ENCODE data around the gene ACVR1C. TPM values are rescaled to one million over a fixed set of nuclear protein-coding genes. Genes with fewer than 3 reads are reported as not detected.

The ACVR1C gene
- 1 to 10 TPM in 2 of 4 donors, under 1 TPM in 2; 0.44 to 1.9 (median 0.92) TPM for total RNA-seq

DNA sequence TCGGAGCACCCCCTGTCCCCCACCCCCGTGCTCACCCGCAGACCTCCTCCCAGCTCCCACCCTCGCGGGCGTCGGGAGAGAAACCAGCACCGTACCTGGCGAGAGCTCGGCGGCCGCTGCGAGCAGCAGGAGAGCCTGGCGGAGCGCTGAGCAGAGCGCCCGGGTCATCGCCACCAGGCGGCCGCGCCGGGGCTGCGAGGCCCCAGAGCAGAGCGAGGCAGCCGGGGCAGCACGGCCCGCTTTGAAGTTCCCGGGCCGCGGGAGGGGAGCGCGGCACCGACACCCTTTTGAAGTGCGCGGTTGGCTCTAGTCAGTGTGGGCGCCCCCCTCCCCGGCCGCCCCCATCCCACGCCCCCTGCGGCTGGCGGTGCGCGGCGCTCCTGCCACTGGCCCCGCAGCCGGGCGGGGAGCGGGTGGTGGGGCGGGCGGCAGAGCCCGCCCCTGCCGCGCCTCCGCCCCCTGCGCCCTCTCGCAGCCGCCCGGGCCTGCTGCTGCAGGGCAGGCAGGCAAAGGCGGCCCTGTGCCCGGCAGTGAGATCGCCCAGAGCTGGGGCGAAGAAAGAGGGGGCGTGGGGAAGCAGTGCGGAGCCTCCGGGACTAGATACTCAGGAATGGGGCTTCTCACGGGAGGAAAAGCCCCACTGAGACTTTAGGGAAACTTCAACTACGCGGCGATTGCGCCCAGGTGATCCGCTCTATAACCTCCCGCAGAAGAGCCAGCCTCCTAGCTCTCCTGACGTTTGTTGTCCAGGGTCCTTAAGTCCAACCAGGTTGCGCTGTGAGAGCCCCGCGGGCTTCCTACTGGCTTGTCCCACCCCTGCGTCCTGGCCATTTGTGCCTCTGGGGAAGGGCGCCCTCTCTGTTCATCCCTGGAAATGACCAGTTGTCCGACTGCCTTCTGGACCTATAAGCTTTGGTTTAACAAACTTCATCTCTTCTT, at the start of gene ACVR1C:
ACVR1C (minus strand) TSS at position 388 of the 939 bp plus-strand sequence; CDS start at position 168, 220 bp downstream.
- under 1% methylated on average over 21 of the region's 79 CpGs for WGBS
- H3K4me3 ChIP-seq, result peak within 1 kb of the TSS; percentile 65
- H3K27ac ChIP-seq, result no peak within 1 kb of the TSS
- TF ChIP-seq POLR2AphosphoS5 (IDR thresholded peaks at IDR 0.05) (no peak), POLR2A (IDR thresholded peaks at IDR 0.05) (no peak), EP300 (IDR thresholded peaks at IDR 0.05) (no peak)
- TF ChIP-seq, protein P1, sequence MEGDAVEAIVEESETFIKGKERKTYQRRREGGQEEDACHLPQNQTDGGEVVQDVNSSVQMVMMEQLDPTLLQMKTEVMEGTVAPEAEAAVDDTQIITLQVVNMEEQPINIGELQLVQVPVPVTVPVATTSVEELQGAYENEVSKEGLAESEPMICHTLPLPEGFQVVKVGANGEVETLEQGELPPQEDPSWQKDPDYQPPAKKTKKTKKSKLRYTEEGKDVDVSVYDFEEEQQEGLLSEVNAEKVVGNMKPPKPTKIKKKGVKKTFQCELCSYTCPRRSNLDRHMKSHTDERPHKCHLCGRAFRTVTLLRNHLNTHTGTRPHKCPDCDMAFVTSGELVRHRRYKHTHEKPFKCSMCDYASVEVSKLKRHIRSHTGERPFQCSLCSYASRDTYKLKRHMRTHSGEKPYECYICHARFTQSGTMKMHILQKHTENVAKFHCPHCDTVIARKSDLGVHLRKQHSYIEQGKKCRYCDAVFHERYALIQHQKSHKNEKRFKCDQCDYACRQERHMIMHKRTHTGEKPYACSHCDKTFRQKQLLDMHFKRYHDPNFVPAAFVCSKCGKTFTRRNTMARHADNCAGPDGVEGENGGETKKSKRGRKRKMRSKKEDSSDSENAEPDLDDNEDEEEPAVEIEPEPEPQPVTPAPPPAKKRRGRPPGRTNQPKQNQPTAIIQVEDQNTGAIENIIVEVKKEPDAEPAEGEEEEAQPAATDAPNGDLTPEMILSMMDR (IDR thresholded peaks at IDR 0.05), result peak in 1 of 2 donors; percentile 59
- no peaks in the 10 kb centered on the region for H3K27me3 ChIP-seq
- H3K36me3 ChIP-seq, result no peaks in the 10 kb centered on the region
- H3K4me1 ChIP-seq, result peaks cover 14% of the 10 kb centered on the region
- peak; percentile 63 to 78 for DNase-seq (ENCODE audit: low spot score in 2 of 2)
- H3K9me3 ChIP-seq, result no peaks in the 10 kb centered on the region

DNA sequence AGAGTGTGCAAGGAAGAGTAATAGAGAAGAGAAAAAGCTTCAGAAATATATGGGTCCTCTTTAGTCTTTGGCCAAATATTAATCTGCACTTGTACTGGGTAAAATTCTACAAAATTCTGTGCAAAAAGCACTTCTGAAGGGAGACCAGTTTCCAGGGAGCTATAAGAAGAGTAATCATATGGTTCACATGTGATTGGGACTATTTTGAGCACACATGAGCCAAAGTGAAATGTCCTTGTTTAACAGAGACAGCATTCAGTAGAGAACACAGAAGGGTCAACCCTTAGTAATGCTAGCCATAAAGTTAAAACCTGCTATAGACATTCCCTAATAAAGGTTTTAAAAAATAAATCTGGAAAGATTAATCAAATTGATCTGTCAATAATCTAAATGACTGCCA, 49.3 kb upstream of the ACVR1C start:
- Histone ChIP-seq H3K27me3 (no peaks in the 10 kb centered on the region), H3K4me3 (no peak overlapping the region), H3K36me3 (no peaks in the 10 kb centered on the region), H3K27ac (no peak overlapping the region), H3K4me1 (no peaks in the 10 kb centered on the region), H3K9me3 (no peaks in the 10 kb centered on the region)
- DNase-seq (ENCODE audit: low spot score in 2 of 2), result no peak
- TF ChIP-seq POLR2A (IDR thresholded peaks at IDR 0.05) (no peak), POLR2AphosphoS5 (IDR thresholded peaks at IDR 0.05) (no peak), EP300 (IDR thresholded peaks at IDR 0.05) (no peak)
- TF ChIP-seq, protein P1 (IDR thresholded peaks at IDR 0.05), result no peak

DNA sequence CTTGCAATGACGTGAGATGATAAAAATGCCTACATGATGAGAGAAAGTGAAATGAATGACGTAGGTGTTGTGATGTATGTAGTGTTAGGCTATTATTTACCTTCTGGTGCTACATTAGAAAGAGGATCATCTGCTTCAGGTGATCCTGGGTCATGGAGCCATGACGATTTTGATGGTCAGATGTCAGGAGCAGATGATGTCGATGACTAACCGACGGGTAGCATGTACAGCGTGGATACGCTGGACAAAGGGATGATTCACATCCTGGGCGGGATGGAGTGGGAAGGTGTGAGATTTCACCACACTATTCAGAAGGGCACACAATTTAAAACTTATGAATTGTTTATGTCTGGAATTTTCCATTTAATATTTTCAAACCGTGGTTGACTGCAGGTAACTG, 43.5 kb upstream of the ACVR1C start:
- H3K9me3 ChIP-seq, result no peaks in the 10 kb centered on the region
- H3K27ac ChIP-seq, result no peak overlapping the region
- TF ChIP-seq POLR2A (IDR thresholded peaks at IDR 0.05) (no peak), EP300 (IDR thresholded peaks at IDR 0.05) (no peak), POLR2AphosphoS5 (IDR thresholded peaks at IDR 0.05) (no peak)
- TF ChIP-seq, protein P1 (IDR thresholded peaks at IDR 0.05), result no peak
- no peaks in the 10 kb centered on the region for H3K36me3 ChIP-seq
- no peak overlapping the region for H3K4me3 ChIP-seq
- WGBS, result 86% methylated on average over 10 of the region's 10 CpGs
- H3K4me1 ChIP-seq, result no peaks in the 10 kb centered on the region
- no peak for DNase-seq (ENCODE audit: low spot score in 2 of 2)
- H3K27me3 ChIP-seq, result no peaks in the 10 kb centered on the region

DNA sequence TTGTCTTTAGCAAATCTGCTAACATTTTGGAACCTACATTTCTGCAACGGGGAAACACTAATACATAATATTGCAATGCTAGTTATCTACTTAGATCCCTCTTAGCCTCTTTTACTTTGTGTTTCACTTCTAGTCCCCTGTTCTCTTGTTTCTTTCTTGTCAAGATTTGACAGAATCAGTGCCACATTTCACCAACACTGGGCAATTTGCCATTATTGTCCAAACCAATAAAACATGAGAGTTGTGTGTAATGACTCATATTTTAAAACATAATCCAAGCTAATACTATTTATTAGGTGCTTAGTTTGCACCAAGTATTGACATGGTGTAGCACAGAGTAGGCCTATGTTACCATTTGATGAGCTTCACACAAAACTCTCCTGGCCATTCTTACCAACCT, 33.7 kb upstream of the ACVR1C start:
- Histone ChIP-seq H3K27ac (no peak overlapping the region), H3K27me3 (no peaks in the 10 kb centered on the region), H3K4me3 (no peak overlapping the region), H3K4me1 (no peaks in the 10 kb centered on the region), H3K9me3 (no peaks in the 10 kb centered on the region), H3K36me3 (no peaks in the 10 kb centered on the region)
- whole genome bisulfite sequencing, result 93% methylated on average over 1 of the region's 1 CpG
- TF ChIP-seq, protein P1 (IDR thresholded peaks at IDR 0.05), result no peak
- no peak for DNase-seq (ENCODE audit: low spot score in 2 of 2)

DNA sequence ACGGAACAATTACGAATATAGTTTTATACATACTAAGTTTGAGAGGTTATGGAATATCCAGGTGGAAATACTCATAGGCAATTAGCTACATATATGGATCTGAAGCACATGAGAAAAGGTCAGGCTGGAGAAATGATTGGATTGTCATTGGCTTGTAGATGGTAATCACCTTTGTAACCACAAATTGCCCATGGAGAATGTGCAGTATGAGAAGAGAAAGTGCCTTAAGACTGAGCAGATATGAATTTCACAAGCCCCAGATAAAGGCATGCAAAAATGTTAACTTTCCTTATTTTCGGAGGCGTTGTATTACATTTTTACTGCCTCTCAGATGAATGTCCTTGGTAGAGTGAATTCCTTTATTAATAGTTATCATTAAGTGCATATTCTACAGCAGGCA, 33.1 kb upstream of the ACVR1C start:
- H3K9me3 ChIP-seq, result no peaks in the 10 kb centered on the region
- no peak for DNase-seq (ENCODE audit: low spot score in 2 of 2)
- no peak overlapping the region for H3K27ac ChIP-seq
- TF ChIP-seq POLR2AphosphoS5 (IDR thresholded peaks at IDR 0.05), result no peak
- TF ChIP-seq EP300 (IDR thresholded peaks at IDR 0.05), result no peak
- TF ChIP-seq POLR2A (IDR thresholded peaks at IDR 0.05), result no peak
- TF ChIP-seq, protein P1 (IDR thresholded peaks at IDR 0.05), result no peak
- H3K27me3 ChIP-seq, result no peaks in the 10 kb centered on the region
- H3K36me3 ChIP-seq, result no peaks in the 10 kb centered on the region
- H3K4me1 ChIP-seq, result no peaks in the 10 kb centered on the region
- WGBS, result 78% methylated on average over 4 of the region's 4 CpGs
- no peak overlapping the region for H3K4me3 ChIP-seq
